GM12878 (cell line): ENCODE data around the gene STXBP3. TPM values are rescaled to one million over a fixed set of nuclear protein-coding genes. Genes with fewer than 3 reads are reported as not detected.

Experiments
- DPF2 ChIP-seq: fragments of 450-650 bp; IDR thresholded peaks from 2 replicates; pipeline ENCODE4 v1.6.1; 2017; ENCODE audit warnings: mild to moderate bottlenecking
- E2F4 ChIP-seq: IDR thresholded peaks from 2 replicates; pipeline ENCODE4 v1.6.1; 2012; ENCODE audit warnings: low read depth, low read length, improper control_type of control experiment
- FOS ChIP-seq: IDR thresholded peaks from 3 replicates; pipeline ENCODE4 v1.6.1; 2011; ENCODE audit warnings: borderline replicate concordance; ENCODE audit not compliant: insufficient read length; ENCODE audit errors: extremely low read depth
- GABPA ChIP-seq: IDR thresholded peaks from 2 replicates; pipeline ENCODE4 v1.6.1; 2014; ENCODE audit warnings: antibody characterized with exemption, low read depth, mild to moderate bottlenecking, inconsistent platforms
- HCFC1 ChIP-seq: fragments of 150-350 bp; IDR thresholded peaks from 2 replicates; pipeline ENCODE4 v1.6.1; 2014; ENCODE audit warnings: low read length
- HDGF ChIP-seq: fragments of 450-650 bp; IDR thresholded peaks from 2 replicates; pipeline ENCODE4 v1.6.1; 2016; ENCODE audit warnings: antibody characterized with exemption
- KDM1A ChIP-seq: fragments of 200-600 bp; sonication (generic); IDR thresholded peaks from 2 replicates; pipeline ENCODE4 v1.6.1; 2016; ENCODE audit warnings: borderline replicate concordance
- MEF2A ChIP-seq: IDR thresholded peaks from 2 replicates; pipeline ENCODE4 v1.6.1; 2011; ENCODE audit warnings: low read depth, mild to moderate bottlenecking, low read length, moderate library complexity; ENCODE audit not compliant: insufficient read depth
- MEF2B ChIP-seq: fragments of 450-650 bp; IDR thresholded peaks from 2 replicates; pipeline ENCODE4 v1.6.1; 2018; ENCODE audit warnings: mild to moderate bottlenecking, moderate library complexity; ENCODE audit not compliant: partially characterized antibody, poor library complexity, severe bottlenecking
- MXI1 ChIP-seq: fragments of 150-350 bp; IDR thresholded peaks from 2 replicates; pipeline ENCODE4 v1.6.1; 2011; ENCODE audit warnings: low read depth, mild to moderate bottlenecking, inconsistent platforms, low read length, improper control_type of control experiment
- NFIC ChIP-seq: IDR thresholded peaks from 2 replicates; pipeline ENCODE4 v1.6.1; 2012; ENCODE audit warnings: low read depth, mild to moderate bottlenecking, inconsistent platforms, low read length, moderate library complexity
- NR2C2 ChIP-seq: IDR thresholded peaks from 2 replicates; pipeline ENCODE4 v1.6.1; 2011; ENCODE audit warnings: borderline replicate concordance, low read depth; ENCODE audit not compliant: control insufficient read depth, insufficient read length
- POLR2AphosphoS5 ChIP-seq: IDR thresholded peaks from 2 replicates; pipeline ENCODE4 v1.6.1; 2011; ENCODE audit warnings: mild to moderate bottlenecking, low read length, inconsistent platforms
- SMC3 ChIP-seq: IDR thresholded peaks from 2 replicates; pipeline ENCODE4 v1.6.1; 2011; ENCODE audit warnings: low read length, improper control_type of control experiment, borderline replicate concordance
- SP1 ChIP-seq: IDR thresholded peaks from one replicate; pipeline ENCODE4 v1.6.1; 2011; ENCODE audit warnings: low read depth, low read length
- SREBF2 ChIP-seq: IDR thresholded peaks from 2 replicates; pipeline ENCODE4 v1.6.1; 2012; ENCODE audit warnings: mild to moderate bottlenecking, low read length
- USF1 ChIP-seq: IDR thresholded peaks from 2 replicates; pipeline ENCODE4 v1.6.1; 2011; ENCODE audit warnings: borderline replicate concordance, low read depth, mild to moderate bottlenecking, moderate library complexity, mixed read lengths, low read length; ENCODE audit not compliant: insufficient read depth; ENCODE audit errors: extremely low read length
- WRNIP1 ChIP-seq: IDR thresholded peaks from 2 replicates; pipeline ENCODE4 v1.6.1; 2011; ENCODE audit warnings: low read depth, low read length, improper control_type of control experiment, borderline replicate concordance
- ZNF207 ChIP-seq: fragments of 450-650 bp; IDR thresholded peaks from 2 replicates; pipeline ENCODE4 v1.6.1; 2014; ENCODE audit warnings: antibody characterized with exemption, mild to moderate bottlenecking, borderline replicate concordance
- ZZZ3 ChIP-seq: IDR thresholded peaks from 2 replicates; pipeline ENCODE4 v1.6.1; 2011; ENCODE audit warnings: low read depth; ENCODE audit not compliant: control insufficient read depth, insufficient read length
- polyA plus RNA-seq, 11 experiments: library from polyadenylated mRNA; depleted of rRNA in 4 of 11; unstranded in 6 of 11; stranded (reverse) in 5 of 11; fragments of >200 nt; fragmentation: Nextera tagmentation in 4 of 11; fragmentation: Illumina TruSeq in 1 of 11; extraction: Ambion mirVana in 4 of 11; extraction: Trizol in 1 of 11; gene quantifications; 1 replicate in 1 of 11; 2 replicates in 10 of 11; pipeline versions ENCODE4 v1.2.1 to v1.2.3, GENCODE V29; 2011 to 2016; ENCODE audit warnings: inconsistent platforms in 2 of 11, missing spikeins in 2 of 11, low read depth in 1 of 11
- total RNA-seq, 4 experiments: library from RNA; depleted of rRNA in 3 of 4; stranded (reverse); fragments of >200 nt in 3 of 4; fragmentation: Illumina TruSeq in 1 of 4; extraction: Trizol in 1 of 4; gene quantifications; 2 replicates each; pipeline versions ENCODE4 v1.2.1 to v1.2.3, GENCODE V29; 2013 to 2021
- TF ChIP-seq, protein P1 (sequence below): fragments of 150-350 bp; IDR thresholded peaks from 2 replicates; pipeline ENCODE4 v1.6.1; 2016; ENCODE audit warnings: low read depth, low read length
- TF ChIP-seq, protein P2 (sequence below): fragments of 450-650 bp; formaldehyde crosslinking; IDR thresholded peaks from 2 replicates; pipeline ENCODE4 v1.5.0; 2022; ENCODE audit warnings: mild to moderate bottlenecking, missing genetic modification characterization

The STXBP3 gene
- total and polyA plus RNA-seq, 10 of the 15 experiments (the other 5 are each of a cell fraction or from before 2014, with no cell fraction given) = 19.6 to 35.1 (median 27.3) TPM

DNA sequence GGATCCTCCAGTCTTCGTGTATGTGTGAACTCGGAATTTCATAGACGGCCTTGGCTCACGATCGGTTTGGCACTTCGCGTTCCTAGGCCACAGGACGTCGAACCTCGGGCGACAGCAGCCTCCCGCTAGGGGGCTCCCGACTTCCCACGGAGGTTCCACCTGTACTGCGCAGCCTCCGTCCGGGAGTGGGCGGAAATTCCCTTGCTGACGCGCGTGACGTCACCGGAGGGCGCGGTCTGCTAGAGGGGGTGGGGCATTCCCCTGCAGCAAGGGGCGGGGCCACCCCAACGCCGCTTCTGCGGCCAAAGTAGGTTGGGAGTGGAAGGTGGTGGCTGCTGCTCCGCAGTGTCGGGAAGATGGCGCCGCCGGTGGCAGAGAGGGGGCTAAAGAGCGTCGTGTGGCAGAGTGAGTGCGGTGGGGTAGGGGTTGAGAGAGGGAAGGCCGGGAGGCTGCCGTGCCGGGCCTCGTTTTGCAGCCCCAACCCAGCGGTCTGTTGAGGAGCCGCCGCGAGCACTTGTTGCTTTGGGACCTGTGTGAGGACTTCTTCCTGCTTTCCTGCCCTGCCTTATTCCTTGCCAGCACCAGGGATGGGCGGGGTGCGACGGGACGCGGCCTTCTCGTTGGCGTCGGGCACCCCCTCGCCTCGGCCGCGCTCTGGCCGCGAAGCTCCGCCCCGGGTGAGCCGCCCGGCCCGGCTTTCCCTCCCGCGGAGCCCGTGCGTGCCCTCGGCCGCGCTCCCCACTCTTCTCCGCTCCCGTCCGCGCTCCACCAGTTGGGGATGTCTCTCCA is at the start of gene STXBP3 (continued):
- no peak for TF ChIP-seq FOS
- TF ChIP-seq SP1 = peak; percentile 78
- peak; percentile 72; the same call in 1 of the 2 replicates for TF ChIP-seq DPF2
- no peak for TF ChIP-seq SREBF2
- TF ChIP-seq HCFC1 = peak; percentile 37
- no peak for TF ChIP-seq NFIC
- TF ChIP-seq HDGF = peak; percentile 92
- no peak for TF ChIP-seq KDM1A
- TF ChIP-seq, protein P1, sequence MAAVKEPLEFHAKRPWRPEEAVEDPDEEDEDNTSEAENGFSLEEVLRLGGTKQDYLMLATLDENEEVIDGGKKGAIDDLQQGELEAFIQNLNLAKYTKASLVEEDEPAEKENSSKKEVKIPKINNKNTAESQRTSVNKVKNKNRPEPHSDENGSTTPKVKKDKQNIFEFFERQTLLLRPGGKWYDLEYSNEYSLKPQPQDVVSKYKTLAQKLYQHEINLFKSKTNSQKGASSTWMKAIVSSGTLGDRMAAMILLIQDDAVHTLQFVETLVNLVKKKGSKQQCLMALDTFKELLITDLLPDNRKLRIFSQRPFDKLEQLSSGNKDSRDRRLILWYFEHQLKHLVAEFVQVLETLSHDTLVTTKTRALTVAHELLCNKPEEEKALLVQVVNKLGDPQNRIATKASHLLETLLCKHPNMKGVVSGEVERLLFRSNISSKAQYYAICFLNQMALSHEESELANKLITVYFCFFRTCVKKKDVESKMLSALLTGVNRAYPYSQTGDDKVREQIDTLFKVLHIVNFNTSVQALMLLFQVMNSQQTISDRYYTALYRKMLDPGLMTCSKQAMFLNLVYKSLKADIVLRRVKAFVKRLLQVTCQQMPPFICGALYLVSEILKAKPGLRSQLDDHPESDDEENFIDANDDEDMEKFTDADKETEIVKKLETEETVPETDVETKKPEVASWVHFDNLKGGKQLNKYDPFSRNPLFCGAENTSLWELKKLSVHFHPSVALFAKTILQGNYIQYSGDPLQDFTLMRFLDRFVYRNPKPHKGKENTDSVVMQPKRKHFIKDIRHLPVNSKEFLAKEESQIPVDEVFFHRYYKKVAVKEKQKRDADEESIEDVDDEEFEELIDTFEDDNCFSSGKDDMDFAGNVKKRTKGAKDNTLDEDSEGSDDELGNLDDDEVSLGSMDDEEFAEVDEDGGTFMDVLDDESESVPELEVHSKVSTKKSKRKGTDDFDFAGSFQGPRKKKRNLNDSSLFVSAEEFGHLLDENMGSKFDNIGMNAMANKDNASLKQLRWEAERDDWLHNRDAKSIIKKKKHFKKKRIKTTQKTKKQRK = no peak
- no peak for TF ChIP-seq WRNIP1
- TF ChIP-seq GABPA = no peak
- TF ChIP-seq ZNF207 = peak; percentile 80; the same call in 1 of the 2 replicates
- no peak for TF ChIP-seq E2F4
- TF ChIP-seq POLR2AphosphoS5 = peak; percentile 97
- no peak for TF ChIP-seq NR2C2
- no peak; the same call in 1 of the 2 replicates for TF ChIP-seq MXI1
- no peak for TF ChIP-seq MEF2B
- TF ChIP-seq USF1 = no peak
- TF ChIP-seq MEF2A = no peak
- TF ChIP-seq SMC3 = peak; percentile 28; the same call in 1 of the 2 replicates
- TF ChIP-seq, protein P2, sequence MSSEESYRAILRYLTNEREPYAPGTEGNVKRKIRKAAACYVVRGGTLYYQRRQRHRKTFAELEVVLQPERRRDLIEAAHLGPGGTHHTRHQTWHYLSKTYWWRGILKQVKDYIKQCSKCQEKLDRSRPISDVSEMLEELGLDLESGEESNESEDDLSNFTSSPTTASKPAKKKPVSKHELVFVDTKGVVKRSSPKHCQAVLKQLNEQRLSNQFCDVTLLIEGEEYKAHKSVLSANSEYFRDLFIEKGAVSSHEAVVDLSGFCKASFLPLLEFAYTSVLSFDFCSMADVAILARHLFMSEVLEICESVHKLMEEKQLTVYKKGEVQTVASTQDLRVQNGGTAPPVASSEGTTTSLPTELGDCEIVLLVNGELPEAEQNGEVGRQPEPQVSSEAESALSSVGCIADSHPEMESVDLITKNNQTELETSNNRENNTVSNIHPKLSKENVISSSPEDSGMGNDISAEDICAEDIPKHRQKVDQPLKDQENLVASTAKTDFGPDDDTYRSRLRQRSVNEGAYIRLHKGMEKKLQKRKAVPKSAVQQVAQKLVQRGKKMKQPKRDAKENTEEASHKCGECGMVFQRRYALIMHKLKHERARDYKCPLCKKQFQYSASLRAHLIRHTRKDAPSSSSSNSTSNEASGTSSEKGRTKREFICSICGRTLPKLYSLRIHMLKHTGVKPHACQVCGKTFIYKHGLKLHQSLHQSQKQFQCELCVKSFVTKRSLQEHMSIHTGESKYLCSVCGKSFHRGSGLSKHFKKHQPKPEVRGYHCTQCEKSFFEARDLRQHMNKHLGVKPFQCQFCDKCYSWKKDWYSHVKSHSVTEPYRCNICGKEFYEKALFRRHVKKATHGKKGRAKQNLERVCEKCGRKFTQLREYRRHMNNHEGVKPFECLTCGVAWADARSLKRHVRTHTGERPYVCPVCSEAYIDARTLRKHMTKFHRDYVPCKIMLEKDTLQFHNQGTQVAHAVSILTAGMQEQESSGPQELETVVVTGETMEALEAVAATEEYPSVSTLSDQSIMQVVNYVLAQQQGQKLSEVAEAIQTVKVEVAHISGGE (CRISPR knock-in tag) = no peak
- TF ChIP-seq ZZZ3 = no peak
